Measurements from ENCODE around the gene UBE3A. TPM values are rescaled to one million over a fixed set of nuclear protein-coding genes. Genes with fewer than 3 reads are reported as not detected.
A peak's percentile ranks its signal among the peaks of the same experiment; 100 is the strongest.

UBE3A gene
- total RNA-seq, 1 donor from 2014 or later = 57.4 TPM

DNA sequence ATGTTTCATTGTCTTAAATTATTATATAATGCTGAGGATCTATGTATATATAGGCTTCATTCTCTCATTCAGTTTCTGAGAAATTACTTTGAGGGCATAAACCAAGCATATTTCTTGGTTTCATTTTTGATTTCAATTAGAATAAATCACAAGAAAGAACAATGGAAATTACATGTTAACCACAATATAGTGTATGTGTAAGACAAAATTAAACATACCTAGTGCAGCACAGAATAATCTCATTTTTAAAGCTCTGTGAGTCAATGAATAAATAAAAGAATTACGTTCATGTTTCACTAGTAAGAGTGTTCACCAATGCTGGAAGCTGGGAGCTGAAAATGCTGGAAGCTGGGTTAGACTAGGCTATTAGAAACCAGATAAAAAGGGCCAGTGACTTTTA is 72.8 kb downstream of the UBE3A start:
- TF ChIP-seq, protein P1, sequence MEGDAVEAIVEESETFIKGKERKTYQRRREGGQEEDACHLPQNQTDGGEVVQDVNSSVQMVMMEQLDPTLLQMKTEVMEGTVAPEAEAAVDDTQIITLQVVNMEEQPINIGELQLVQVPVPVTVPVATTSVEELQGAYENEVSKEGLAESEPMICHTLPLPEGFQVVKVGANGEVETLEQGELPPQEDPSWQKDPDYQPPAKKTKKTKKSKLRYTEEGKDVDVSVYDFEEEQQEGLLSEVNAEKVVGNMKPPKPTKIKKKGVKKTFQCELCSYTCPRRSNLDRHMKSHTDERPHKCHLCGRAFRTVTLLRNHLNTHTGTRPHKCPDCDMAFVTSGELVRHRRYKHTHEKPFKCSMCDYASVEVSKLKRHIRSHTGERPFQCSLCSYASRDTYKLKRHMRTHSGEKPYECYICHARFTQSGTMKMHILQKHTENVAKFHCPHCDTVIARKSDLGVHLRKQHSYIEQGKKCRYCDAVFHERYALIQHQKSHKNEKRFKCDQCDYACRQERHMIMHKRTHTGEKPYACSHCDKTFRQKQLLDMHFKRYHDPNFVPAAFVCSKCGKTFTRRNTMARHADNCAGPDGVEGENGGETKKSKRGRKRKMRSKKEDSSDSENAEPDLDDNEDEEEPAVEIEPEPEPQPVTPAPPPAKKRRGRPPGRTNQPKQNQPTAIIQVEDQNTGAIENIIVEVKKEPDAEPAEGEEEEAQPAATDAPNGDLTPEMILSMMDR (IDR thresholded peaks at IDR 0.05; ENCODE audit: insufficient read depth, low read length, severe bottlenecking) = no peak
- H3K36me3 ChIP-seq (ENCODE audit: control insufficient read depth, insufficient read depth, low read length) = peaks cover 2% of the 10 kb centered on the region
- H3K27me3 ChIP-seq (ENCODE audit: control insufficient read depth, insufficient read depth, low read length) = no peaks in the 10 kb centered on the region
- no peak for DNase-seq (ENCODE audit: low read depth)
- no peak for FAIRE-seq
- no peak overlapping the region for H3K4me3 ChIP-seq (ENCODE audit: low read depth, low read length)

DNA sequence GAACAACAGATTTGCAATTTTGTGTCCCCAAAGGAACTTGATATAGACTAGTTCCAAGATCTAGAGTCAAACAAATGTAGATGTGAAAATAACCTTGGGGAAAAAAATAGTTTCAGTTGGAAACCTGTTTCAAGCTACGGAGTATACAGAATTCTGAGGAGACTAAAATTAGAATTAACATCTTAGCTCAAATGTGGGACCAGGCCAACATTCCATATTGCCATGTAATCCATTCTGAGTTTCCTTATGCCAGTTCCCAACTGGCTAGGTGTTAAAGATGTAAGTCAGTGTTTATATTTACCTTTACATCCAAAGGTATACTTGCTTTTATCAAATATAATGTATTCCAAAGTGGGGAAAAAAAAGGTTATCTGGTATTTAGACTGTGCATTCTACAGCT is 76.3 kb downstream of the UBE3A start:
- DNase-seq (ENCODE audit: low read depth) (no peak), FAIRE-seq (no peak)
- no peaks in the 10 kb centered on the region for H3K36me3 ChIP-seq (ENCODE audit: control insufficient read depth, insufficient read depth, low read length)
- TF ChIP-seq, protein P1 (IDR thresholded peaks at IDR 0.05; ENCODE audit: insufficient read depth, low read length, severe bottlenecking) = no peak
- no peaks in the 10 kb centered on the region for H3K27me3 ChIP-seq (ENCODE audit: control insufficient read depth, insufficient read depth, low read length)
- no peak overlapping the region for H3K4me3 ChIP-seq (ENCODE audit: low read depth, low read length)

DNA sequence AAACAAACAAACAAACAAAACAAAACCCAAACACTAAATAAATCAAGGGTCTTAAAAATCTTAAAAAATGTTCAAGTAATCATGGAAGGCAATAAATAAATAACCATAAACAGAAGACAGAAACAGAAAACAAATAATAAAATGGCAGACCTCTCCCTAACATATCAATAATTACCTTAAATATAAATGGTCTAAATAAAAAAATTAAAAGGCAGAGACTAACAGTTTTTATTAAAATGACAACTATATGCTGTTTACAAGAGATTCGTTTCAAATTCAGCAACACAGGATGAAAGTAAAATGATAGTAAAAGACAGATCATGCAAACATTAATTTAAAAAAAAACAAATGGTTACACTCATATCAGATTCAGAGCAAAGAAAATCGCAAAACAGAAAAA is 91.1 kb downstream of the UBE3A start:
- DNase-seq (ENCODE audit: low read depth) (no peak), FAIRE-seq (no peak)
- Histone ChIP-seq H3K36me3 (ENCODE audit: control insufficient read depth, insufficient read depth, low read length) (peaks cover 3% of the 10 kb centered on the region), H3K27me3 (ENCODE audit: control insufficient read depth, insufficient read depth, low read length) (no peaks in the 10 kb centered on the region), H3K4me3 (ENCODE audit: low read depth, low read length) (no peak overlapping the region)
- TF ChIP-seq, protein P1 (IDR thresholded peaks at IDR 0.05; ENCODE audit: insufficient read depth, low read length, severe bottlenecking) = no peak

DNA sequence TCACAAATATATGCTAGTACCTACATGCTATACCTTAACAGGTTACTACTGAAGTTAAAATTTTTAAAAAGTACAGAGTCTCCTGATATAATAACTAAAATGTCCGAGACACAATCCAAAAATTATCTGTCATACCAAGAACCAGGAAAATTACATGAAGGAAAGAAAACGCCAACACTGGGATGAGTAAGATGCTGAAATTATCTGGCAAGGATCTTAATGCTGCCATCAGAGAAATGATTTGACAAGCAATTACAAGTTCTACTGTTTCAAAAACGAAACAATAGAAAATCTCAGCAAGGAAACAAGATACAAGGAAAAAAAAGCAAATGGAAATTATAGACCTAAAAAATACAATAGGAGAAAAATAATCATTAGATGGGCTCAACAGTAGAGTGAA is 92.5 kb downstream of the UBE3A start:
- Histone ChIP-seq H3K36me3 (ENCODE audit: control insufficient read depth, insufficient read depth, low read length) (peaks cover 3% of the 10 kb centered on the region), H3K4me3 (ENCODE audit: low read depth, low read length) (no peak overlapping the region), H3K27me3 (ENCODE audit: control insufficient read depth, insufficient read depth, low read length) (no peaks in the 10 kb centered on the region)
- TF ChIP-seq, protein P1 (IDR thresholded peaks at IDR 0.05; ENCODE audit: insufficient read depth, low read length, severe bottlenecking) = no peak
- FAIRE-seq (no peak), DNase-seq (ENCODE audit: low read depth) (no peak)

DNA sequence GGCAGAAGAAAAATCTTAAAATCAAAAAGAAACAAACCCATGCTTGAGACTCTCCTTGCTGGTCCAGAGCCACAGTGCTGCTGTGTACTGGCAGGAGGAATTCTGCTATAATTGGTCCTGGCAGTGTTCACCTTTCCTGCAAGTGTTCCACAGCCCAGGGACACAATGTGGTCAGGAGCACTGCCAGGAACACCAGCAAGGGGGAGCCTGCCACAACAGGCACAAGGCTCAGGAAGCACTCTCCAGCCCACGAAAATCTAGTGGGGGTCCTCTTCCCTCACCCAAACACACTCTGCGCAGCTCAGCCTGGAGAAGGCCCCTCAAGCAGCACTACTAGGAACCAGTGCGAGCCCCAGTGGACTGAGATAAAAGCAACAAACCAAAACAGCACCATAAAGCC is 92.9 kb downstream of the UBE3A start:
- H3K4me3 ChIP-seq (ENCODE audit: low read depth, low read length) = no peak overlapping the region
- DNase-seq (ENCODE audit: low read depth) = peak; percentile 13
- TF ChIP-seq, protein P1 (IDR thresholded peaks at IDR 0.05; ENCODE audit: insufficient read depth, low read length, severe bottlenecking) = peak; percentile 31

DNA sequence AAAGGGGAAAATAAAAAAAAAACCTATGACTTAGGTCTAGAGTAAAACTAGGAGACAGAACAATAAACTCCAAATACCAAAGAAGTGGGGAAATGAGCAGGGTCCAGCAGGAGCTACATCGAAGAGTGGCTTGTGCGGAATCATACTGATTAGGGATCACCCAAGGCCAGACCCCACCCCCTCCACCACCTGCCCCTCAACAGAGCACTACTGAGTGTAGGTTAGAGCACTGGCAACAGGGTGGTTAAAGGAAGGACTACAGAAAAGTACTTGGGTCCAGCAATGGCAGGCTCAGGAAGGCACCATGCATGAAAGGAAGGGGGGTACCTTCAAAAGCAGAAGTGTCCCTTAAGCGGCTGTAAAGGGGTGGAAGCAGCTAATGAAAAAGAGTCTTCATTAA is 96.2 kb downstream of the UBE3A start:
- Histone ChIP-seq H3K27me3 (ENCODE audit: control insufficient read depth, insufficient read depth, low read length) (no peaks in the 10 kb centered on the region), H3K4me3 (ENCODE audit: low read depth, low read length) (no peak overlapping the region), H3K36me3 (ENCODE audit: control insufficient read depth, insufficient read depth, low read length) (peaks cover 5% of the 10 kb centered on the region)
- DNase-seq (ENCODE audit: low read depth) = no peak
- FAIRE-seq = no peak
- TF ChIP-seq, protein P1 (IDR thresholded peaks at IDR 0.05; ENCODE audit: insufficient read depth, low read length, severe bottlenecking) = no peak

More for the DNA sequence above, 92.9 kb downstream of the UBE3A start:
- Histone ChIP-seq H3K36me3 (ENCODE audit: control insufficient read depth, insufficient read depth, low read length) (peaks cover 3% of the 10 kb centered on the region), H3K27me3 (ENCODE audit: control insufficient read depth, insufficient read depth, low read length) (no peaks in the 10 kb centered on the region)
- FAIRE-seq = no peak
